ENCODE data around the gene RNU6-1. TPM values are rescaled to one million over a fixed set of nuclear protein-coding genes. Genes with fewer than 3 reads are reported as not detected.

RNU6-1 gene
- total RNA-seq, 1 donor from 2014 or later: not detected

DNA sequence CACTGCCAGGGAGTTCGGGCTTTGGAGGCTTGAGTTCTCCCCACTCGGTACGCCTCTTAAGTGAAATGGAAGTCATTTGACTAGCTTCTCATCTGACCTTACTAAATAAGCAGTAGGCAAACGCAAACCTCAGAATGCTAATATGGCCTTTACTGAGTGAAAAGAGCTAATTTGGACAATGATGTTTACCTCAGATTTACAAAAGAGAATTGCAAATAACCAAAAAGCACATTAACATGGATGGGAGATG, 1.6 kb upstream of the RNU6-1 start:
- Histone ChIP-seq H4K20me1 (ENCODE audit: low read depth) (no peaks in the 10 kb centered on the region), H3K4me2 (peak overlapping the region; percentile 86), H3K36me3 (no peaks in the 10 kb centered on the region), H3K9me3 (ENCODE audit: low read depth) (no peaks in the 10 kb centered on the region), H3K4me1 (peaks cover 59% of the 10 kb centered on the region), H3F3A (ENCODE audit: low read depth) (peaks cover 69% of the 10 kb centered on the region), H3K79me2 (ENCODE audit: low read depth) (no peaks in the 10 kb centered on the region), H2AFZ (replicated peaks) (no peak overlapping the region), H3K27ac (no peak overlapping the region), H3K9ac (no peak overlapping the region), H3K27me3 (peaks cover 31% of the 10 kb centered on the region), H3K4me3 (peak overlapping the region; percentile 75)
- Mint-ChIP-seq H3K4me1 (peaks cover 63% of the 10 kb centered on the region), H3K36me3 (no peaks in the 10 kb centered on the region), H3K9me3 (peaks cover 3% of the 10 kb centered on the region), H3K27me3 (ENCODE audit: insufficient read depth, low read depth) (peaks cover 30% of the 10 kb centered on the region), H3K4me3 (peak overlapping the region; percentile 95), H3K27ac (no peak overlapping the region)
- DNase-seq (ENCODE audit: low spot score): no peak
- TF ChIP-seq EZH2 (IDR thresholded peaks at IDR 0.05) (no peak), EZH2phosphoT487 (IDR thresholded peaks at IDR 0.05) (no peak)
- TF ChIP-seq, protein P1, sequence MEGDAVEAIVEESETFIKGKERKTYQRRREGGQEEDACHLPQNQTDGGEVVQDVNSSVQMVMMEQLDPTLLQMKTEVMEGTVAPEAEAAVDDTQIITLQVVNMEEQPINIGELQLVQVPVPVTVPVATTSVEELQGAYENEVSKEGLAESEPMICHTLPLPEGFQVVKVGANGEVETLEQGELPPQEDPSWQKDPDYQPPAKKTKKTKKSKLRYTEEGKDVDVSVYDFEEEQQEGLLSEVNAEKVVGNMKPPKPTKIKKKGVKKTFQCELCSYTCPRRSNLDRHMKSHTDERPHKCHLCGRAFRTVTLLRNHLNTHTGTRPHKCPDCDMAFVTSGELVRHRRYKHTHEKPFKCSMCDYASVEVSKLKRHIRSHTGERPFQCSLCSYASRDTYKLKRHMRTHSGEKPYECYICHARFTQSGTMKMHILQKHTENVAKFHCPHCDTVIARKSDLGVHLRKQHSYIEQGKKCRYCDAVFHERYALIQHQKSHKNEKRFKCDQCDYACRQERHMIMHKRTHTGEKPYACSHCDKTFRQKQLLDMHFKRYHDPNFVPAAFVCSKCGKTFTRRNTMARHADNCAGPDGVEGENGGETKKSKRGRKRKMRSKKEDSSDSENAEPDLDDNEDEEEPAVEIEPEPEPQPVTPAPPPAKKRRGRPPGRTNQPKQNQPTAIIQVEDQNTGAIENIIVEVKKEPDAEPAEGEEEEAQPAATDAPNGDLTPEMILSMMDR (IDR thresholded peaks at IDR 0.05): no peak

DNA sequence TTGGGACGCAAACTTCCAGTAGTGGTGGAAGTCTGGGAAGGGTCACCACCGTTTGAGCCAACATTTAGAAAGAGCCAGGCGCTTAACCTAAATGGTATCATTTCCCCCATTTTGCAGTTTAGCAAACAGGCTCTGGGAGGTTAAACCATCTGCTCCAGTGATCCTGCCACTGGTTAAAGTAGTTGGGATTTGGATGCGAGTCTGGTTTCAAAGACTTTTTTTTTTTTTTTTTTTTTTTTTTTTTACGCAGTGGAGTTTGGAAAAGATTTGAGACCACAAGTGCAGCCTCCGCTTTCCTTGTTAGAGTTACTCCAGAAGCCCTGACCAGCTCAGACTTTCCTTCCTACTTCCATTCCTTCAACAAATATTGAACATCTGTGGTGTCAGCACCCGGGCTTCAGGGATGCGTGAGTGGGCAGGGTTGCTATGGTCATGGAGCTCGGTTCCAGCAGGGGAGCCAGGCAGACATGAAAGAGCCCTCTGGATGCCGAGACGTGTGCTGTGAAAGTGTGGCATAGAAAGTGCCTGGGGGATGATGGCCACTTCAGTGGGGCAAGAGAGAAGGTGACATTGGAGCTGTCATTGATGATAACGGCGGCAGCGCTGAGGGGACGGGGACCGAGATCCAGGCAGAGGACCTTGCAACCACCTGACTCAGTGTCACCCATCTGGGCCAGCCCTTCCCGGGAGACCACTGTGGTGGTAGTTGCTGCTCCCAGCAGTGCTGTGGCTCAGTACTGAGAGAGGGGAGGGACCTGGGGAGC, 1.1 kb upstream of the RNU6-1 start:
- H3K9ac ChIP-seq: no peak overlapping the region
- H3K36me3 ChIP-seq: no peaks in the 10 kb centered on the region
- H3K27ac ChIP-seq: no peak overlapping the region
- H2AFZ ChIP-seq (replicated peaks): peak overlapping the region; percentile 64
- H3F3A ChIP-seq (ENCODE audit: low read depth): peaks cover 73% of the 10 kb centered on the region
- TF ChIP-seq, protein P1 (IDR thresholded peaks at IDR 0.05): no peak
- TF ChIP-seq EZH2 (IDR thresholded peaks at IDR 0.05): no peak
- no peak for TF ChIP-seq EZH2phosphoT487 (IDR thresholded peaks at IDR 0.05)
- no peaks in the 10 kb centered on the region for H3K79me2 ChIP-seq (ENCODE audit: low read depth)
- peak overlapping the region; percentile 86 for H3K4me2 ChIP-seq
- Mint-ChIP-seq H3K36me3 (no peaks in the 10 kb centered on the region), H3K27me3 (ENCODE audit: insufficient read depth, low read depth) (peaks cover 35% of the 10 kb centered on the region), H3K4me1 (peaks cover 62% of the 10 kb centered on the region), H3K9me3 (peaks cover 3% of the 10 kb centered on the region), H3K27ac (peak overlapping the region; percentile 67), H3K4me3 (peak overlapping the region; percentile 95)
- H3K9me3 ChIP-seq (ENCODE audit: low read depth): no peaks in the 10 kb centered on the region
- peaks cover 58% of the 10 kb centered on the region for H3K4me1 ChIP-seq
- H4K20me1 ChIP-seq (ENCODE audit: low read depth): no peaks in the 10 kb centered on the region
- DNase-seq (ENCODE audit: low spot score): peak; percentile 32
- peaks cover 36% of the 10 kb centered on the region for H3K27me3 ChIP-seq
- H3K4me3 ChIP-seq: peak overlapping the region; percentile 75

DNA sequence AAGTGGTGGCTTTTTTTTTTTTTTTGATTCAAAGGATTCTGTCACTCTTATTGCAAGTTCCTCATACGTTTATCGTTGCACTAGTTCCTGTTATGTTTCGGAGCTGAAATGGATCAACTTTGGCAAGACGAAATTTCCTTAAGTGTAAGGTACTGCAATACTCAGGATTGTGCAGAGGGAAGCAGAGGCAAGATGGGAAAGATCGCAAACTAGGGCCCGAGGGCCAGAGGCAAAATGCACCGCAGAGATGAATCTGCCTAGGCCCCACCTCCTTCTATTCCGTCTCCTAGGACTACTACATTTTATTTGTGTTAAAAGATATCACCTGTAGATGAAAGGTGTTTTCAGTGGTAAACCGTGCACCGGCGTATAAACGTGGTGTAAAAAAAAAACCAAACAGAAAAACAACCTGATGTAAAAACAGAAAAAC, 331 bp downstream of the RNU6-1 start:
- no peak overlapping the region for H3K27ac ChIP-seq
- H2AFZ ChIP-seq (replicated peaks): no peak overlapping the region
- no peaks in the 10 kb centered on the region for H3K79me2 ChIP-seq (ENCODE audit: low read depth)
- Mint-ChIP-seq H3K36me3 (no peaks in the 10 kb centered on the region), H3K4me3 (peak overlapping the region; percentile 95), H3K27ac (peak overlapping the region; percentile 100), H3K9me3 (peaks cover 3% of the 10 kb centered on the region), H3K27me3 (ENCODE audit: insufficient read depth, low read depth) (peaks cover 47% of the 10 kb centered on the region), H3K4me1 (peaks cover 51% of the 10 kb centered on the region)
- H3K36me3 ChIP-seq: no peaks in the 10 kb centered on the region
- TF ChIP-seq EZH2phosphoT487 (IDR thresholded peaks at IDR 0.05): no peak
- TF ChIP-seq, protein P1 (IDR thresholded peaks at IDR 0.05): no peak
- TF ChIP-seq EZH2 (IDR thresholded peaks at IDR 0.05): no peak
- H3K9ac ChIP-seq: no peak overlapping the region
- H3K4me1 ChIP-seq: peaks cover 49% of the 10 kb centered on the region
- H3K4me3 ChIP-seq: peak overlapping the region; percentile 75
- H3F3A ChIP-seq (ENCODE audit: low read depth): peaks cover 78% of the 10 kb centered on the region
- no peaks in the 10 kb centered on the region for H3K9me3 ChIP-seq (ENCODE audit: low read depth)
- H3K27me3 ChIP-seq: peaks cover 50% of the 10 kb centered on the region
- no peaks in the 10 kb centered on the region for H4K20me1 ChIP-seq (ENCODE audit: low read depth)
- H3K4me2 ChIP-seq: peak overlapping the region; percentile 86
- no peak for DNase-seq (ENCODE audit: low spot score)
